Inflammatory macrophage treated with lipopolysaccharide for 1 hour (primary cell): Measurements from ENCODE around the gene SND1.

Source experiments
- DNase-seq, 2 donors: peaks; one replicate each; pipeline ENCODE4 v3.0.0-alpha.2; 2020 to 2022

The SND1 gene

DNA sequence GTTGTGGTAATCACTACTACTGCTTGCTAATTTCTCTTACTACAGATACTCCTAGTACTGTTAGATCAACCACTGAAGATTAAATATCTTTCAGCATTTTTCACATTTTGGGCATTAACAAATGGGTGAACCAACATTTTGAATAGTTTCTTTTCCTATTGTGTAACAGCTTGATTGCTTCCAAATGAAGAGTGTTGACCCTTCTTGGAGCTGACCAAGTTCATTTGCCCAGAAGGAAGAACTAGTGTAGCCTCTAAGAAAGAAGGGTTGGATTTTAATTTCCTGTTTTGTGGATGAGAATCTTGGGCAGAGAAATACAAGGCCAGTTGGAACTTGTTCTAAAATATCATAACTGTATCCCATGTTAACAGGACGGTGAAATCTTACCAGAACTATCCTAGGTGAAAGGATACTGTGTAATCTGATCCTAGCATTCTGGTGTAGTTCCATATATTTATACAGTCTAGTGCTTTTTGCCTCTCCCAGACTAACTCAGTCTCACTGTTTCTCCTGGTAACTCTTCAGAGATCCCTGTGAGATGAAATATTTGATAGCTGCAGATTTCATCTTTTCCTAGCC lies 37.3 kb downstream of the SND1 start:
- no peak for DNase-seq

DNA sequence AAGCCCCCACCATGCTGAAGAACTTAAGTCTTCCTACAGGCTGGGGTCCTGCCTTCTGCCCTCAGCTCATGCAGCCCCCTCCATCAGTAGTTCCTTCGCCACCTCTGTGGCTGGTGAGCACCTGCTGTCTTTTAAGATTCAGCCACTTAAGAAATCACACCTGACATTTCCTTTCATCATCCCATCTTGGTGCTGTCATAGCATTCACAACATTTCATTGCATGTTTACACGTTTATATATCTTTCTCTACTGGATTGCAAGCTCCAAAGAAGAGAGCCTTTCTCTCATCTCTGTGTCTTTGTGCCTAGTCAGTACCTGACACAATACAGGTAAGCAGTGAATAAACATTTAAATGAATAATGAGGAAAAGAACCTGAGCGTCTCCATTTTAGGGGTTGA lies 38.3 kb downstream of the SND1 start:
- DNase-seq, result no peak

DNA sequence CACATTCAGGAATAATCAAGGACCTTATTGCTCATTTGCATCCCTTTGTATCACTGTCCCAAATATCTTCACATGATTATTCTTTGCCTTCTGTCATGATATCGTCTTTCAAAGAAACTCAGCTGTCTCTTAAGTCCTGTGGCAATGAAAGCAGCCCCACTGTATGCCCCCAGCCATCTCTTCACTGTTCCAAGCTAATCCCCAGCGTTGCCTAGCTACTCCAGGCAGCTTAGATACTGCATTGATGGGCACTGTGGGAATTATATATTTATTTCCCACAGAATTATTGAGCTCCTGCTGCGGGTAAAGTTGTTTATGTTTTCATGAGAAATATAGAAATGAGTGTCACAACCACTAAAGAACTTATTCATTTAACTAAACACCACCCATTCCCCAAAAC lies 38.8 kb downstream of the SND1 start:
- no peak for DNase-seq

DNA sequence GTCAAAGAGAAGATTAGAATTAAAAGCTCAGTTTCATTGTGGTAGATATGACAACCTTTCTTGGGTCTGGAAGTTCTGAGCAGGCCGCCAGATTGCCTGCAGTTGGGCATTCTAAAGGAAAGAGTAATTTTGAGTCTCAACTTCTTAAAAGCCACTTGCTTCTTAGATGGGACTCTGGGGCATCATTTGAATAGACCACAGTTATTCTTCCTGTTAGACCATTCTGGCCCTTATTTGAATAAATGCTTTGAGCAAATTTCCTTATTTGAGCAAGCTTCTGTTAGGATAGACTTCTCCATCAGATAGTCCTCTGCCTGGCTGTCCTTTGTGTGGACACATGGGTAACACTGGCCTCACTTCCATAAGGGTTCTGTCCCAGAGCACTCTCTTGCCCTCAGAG lies 40.2 kb downstream of the SND1 start:
- peak; percentile 6 to 14 for DNase-seq

DNA sequence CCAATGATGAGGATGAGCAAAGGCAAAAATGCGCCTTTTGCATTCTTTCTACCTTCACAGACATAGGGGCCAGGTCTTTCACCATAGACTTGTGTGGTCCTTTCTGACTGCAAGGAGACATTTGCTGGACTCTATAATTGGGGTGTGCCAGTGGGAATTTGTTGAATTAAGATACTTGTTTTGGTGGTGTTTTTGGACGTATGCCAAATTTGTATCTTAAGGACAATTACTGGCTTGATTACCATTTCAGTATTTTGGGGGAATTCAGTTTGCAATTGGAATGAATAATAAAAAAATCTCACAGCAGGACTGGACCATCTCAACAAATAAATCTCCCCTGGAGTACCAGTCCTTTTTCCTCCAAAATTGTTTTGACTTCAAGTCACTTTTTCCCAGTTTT lies 47.9 kb downstream of the SND1 start:
- DNase-seq, result no peak

DNA sequence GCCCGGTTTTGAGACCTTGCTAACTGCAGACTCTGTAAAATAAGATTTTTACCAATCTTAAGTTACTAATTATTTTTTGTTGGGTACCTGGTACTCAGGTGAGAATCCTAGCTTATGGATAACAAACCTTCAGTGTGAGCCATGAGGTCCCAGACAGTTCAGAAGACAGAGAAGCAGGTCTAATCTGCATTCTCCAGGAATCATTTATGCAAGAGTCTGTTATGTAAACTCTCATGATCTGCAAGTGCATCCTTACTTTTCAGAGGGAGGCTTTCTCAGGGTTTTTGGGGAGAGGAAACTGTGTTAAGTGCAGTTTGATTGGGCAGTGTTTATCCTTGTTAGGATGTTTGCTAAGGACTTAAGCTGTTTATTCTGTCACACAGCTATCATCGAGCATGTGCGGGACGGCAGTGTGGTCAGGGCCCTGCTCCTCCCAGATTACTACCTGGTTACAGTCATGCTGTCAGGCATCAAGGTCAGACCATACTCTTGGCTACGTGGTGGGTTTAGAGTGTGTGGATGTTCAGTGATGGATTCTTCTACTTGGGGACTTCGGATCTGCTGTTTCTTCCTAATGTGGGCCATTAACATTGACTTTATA lies 50.2 kb downstream of the SND1 start:
- DNase-seq, result no peak

DNA sequence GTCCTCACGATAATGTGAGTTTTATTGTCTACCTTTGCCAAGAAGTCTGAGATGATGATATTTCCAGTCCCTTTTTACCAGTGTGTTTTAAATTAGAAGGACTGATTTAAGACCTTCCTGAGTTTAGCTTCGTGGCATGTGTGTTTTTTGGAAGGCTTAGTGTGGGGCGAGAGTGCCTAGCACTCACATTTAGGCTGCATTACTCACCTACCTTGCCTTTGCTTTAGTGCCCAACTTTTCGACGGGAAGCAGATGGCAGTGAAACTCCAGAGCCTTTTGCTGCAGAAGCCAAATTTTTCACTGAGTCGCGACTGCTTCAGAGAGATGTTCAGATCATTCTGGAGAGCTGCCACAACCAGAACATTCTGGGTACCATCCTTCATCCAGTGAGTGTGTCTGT lies 50.9 kb downstream of the SND1 start:
- no peak for DNase-seq

DNA sequence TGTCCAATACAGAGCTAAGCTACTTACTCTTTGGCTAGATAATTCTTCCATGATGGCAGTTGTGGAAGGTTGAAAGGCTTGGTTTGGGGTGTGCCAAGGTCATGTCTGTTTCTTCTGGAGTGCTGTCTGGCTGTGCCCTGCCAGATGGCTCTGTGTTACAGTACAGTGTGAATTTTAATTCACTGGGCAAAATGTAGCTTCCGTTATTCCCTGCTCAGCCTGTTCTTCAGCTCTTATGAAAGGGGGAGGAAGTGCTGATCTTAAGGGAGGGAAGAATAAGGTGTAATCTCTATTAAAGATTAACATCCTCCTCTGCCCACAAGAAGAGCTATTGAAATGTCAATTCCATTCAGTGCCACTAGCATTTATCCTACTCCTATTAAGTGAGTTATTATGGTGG lies 52.2 kb downstream of the SND1 start:
- no peak for DNase-seq

DNA sequence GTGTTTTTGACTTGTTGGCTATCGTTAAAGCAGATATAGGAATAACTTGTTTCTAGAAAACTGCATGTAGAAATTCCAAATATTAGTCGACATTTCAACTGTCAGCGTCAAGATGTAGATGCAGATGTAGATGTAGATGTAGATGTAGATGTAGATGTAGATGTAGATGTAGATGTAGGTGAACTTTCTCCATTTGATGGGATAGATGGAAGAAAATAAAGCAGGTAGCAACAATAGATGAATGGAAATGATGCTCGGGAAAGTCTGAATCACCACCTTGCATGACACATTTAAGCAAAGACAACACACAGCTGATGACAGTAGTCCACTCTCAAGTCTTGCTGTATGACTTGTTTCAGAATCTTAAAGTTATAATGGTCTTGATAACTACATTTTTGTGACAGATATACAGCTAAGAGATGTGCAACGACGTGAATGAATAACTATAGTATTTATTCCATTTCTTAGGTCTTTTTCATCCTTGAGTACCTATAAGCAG lies 53.5 kb downstream of the SND1 start:
- DNase-seq, result no peak

DNA sequence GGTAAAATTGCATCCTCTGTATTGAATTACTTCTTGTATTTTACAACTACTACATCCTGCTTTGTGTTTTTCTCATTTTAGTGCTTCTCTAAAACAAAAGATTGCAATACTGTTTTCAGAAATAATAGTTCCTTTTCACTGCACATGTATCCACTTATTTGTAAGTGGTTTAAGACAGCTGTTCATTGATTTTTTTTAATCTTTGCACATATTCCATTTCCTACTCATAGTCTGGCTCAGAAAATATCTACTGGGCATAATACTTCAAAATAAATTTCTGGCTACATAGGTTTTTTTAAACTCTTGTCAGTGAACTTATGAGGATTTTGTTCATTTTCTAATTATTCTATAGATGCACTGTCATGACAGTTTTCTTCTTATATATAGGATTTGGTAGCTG lies 54.8 kb downstream of the SND1 start:
- no peak for DNase-seq

DNA sequence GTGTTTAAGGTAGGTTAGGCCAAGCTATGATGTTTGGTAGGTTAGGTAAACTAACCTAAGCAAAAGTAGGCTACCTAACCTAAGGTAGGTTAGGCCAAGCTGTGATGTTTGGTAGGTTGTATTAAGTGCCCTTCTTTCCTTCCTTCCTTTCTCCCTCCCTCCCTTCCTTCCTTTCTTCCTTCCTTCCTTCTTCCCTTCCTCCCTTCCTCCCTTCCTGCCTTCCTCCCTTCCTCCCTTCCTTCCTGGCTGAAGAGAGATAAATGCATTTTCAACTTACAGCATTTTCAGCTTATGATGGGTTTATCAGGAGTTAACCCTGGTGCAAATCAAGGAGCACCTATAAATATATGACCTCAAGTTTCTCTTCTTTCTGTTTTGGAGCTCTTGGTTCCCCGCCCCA lies 56.2 kb downstream of the SND1 start:
- no peak for DNase-seq

DNA sequence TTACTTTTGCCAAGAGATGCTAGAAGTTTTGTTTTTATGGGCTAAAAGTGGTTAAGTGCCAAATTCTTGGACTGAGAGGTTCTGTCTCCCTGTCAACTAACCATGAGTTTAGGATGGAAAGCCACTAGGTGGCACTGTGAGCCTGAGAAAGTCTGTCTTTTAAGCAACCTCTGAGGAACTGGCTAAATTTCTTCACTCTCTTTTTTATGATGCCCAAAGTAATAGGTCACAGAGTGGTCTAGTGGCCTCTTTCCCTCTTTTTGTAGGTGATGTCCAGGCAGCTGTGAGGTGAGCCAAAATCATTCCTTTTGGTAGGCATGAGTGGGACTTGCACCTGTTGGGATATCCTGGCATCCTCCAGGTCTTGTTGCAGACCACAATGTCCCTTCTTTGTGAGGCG lies 56.8 kb downstream of the SND1 start:
- DNase-seq, result peak; percentile 68 to 93

DNA sequence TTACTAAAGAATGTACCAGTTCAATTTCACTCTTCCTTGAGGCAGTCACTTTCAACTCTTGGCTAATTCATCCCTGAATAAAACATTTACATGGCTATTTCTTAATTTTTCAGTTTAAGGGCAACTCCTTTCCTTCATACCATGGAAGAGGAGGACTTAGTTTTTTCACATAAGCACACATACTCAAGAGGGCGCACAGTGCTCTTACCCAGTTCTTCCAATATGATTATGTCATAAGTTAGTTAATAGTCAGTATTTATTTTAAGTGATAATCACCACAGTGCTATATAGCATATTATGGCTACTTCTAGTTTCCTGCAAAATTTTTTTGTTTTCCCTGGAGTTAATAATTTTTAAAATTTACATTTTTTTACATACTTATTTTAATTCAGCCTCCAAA lies 58.6 kb downstream of the SND1 start:
- no peak for DNase-seq

DNA sequence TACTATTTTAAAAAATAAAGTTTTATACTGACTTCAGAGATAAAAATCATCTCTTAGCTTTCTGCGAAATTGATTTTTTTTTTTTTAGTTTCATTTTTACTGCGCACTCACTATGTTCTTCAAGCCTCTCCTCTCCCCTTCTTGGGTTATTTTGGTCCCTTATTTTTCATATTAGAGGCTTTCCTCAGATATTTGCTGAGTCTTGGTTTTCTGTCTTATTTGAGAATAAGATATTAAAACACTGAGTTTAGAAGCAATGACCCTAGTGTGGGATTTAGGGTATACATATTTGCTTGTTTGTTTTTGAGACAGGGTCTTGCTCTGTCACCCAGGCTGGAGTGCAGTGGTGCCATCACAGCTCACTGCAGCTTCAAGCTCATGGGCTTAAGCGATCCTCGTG lies 59.9 kb downstream of the SND1 start:
- DNase-seq, result no peak

DNA sequence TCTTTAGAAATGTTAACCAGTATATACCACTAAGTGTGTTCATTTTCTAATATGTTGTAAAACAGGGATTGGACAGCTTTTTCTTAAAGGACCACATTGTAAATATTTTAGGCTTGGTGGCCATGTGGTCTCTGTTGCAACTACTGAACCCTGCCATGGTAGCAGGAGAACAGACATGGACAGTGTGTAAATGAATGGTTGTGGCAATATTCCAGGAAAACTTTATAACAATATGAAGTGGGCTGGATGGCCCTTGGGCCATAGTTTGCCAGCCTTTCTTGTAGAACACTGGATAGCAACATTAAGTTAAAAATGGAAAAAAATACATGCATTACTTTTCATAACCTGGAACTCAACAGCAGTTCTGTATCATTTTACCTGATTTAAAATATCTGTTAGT lies 61.0 kb downstream of the SND1 start:
- no peak for DNase-seq

DNA sequence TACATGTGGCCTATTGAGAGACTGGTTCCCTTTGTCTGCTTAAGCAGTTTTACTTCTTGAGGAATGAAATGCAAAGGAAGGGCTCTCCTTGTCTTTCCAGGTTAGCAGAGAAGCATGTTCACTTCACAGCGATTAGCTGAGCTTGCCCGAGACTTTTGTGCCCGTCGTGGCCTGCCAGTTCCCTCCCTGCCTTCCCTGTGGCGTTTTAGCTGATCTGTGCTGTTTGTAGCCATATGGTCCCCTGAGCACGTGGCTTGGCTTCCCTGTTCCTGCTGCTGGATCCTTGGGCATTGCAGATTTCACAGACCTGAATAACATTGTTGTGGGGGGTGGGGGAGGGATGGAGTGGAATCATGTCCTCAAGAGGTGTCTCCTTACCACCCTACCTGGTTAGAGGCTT lies 61.8 kb downstream of the SND1 start:
- DNase-seq, result no peak

DNA sequence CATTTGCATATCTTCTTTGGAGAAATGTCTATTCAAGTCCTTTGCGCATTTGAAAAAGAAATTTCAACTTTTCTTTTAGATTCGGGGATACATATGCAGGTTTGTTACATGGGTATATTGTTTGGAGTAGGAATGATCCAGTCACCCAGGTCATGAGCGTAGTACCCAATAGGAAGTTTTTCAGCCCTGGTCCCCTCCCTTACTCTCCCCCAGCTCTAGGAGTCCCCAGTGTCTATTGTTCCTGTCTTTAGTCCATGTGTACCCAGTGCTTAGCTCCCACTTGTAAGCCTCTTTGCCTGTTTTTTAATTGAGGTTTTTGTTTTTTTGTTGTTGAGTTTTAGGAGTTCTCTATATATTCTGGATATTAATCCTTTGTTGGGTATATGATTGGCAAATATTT lies 63.3 kb downstream of the SND1 start:
- no peak for DNase-seq

DNA sequence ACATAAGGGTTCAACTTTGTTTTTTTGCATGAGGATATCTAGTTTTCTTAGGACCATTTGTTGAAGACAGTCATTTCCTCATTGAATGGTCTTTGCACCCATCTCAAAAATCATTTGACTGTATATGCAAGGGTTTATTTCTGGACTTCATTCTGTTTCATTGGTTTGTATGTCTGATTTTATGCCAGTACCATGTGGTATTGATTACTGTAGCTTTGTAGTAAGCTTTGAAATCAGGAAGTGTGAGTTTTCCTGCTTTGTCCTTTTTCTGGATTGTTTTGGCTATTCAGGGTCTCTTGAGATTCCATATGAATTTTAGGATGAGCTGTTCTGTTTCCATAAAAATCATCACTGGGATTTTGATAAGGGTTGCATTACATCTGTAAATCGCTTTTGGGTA lies 63.9 kb downstream of the SND1 start:
- DNase-seq, result no peak

DNA sequence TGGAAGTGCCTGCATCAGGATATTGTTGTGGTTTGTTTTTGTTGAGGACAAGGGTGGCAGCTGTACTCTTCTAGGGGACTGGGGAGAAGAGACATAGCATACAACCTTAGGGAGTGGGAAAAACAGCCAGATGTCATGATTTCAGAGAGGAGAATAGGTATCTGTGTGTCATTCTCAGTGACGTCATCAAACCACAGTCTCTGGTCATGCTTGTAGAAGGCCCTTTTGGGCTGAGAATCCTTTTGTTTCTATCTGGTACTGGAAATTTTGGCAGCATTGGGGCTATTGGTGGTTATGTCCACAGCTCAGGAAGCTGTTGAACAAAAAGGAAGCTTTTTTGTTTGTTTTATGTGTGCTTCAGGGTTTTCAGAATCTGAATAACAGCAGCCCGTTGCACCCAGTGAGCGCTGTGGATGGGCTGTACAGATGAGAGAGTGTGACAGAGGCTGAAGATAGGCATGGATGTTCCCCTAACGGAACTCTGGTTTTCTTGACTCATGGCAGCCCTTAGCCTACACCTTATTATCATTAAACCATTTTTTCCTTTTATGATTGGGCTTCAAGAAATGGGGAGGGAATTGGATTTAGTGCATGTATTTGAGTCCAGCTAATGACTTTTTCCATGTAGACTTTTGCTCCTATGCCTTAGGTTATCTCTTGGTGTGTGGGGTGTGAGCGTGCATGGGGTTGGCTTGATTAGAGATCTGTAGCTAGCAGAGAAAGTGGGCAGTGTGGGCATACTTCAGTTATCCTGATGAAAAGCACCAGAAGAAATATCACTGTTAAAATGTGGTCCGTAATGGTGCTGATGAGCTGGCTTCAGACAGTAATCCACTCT lies 65.7 kb downstream of the SND1 start:
- DNase-seq, result no peak

DNA sequence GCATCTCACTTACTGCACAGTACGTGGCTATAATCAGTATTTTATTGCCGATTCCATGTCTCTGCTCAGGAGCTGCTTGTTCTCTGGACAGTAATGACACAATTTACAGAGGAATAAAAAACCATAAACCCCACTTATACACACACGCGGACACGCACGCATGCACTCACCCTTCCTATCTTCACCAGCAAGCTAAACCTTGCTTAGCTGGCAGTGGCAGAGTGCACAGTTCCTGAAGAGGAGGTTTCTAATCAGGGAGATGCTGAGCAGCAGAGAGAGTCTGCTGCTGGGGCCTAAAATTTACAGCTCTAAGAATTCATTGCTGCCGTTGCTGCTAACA lies 66.3 kb downstream of the SND1 start:
- DNase-seq, result no peak

DNA sequence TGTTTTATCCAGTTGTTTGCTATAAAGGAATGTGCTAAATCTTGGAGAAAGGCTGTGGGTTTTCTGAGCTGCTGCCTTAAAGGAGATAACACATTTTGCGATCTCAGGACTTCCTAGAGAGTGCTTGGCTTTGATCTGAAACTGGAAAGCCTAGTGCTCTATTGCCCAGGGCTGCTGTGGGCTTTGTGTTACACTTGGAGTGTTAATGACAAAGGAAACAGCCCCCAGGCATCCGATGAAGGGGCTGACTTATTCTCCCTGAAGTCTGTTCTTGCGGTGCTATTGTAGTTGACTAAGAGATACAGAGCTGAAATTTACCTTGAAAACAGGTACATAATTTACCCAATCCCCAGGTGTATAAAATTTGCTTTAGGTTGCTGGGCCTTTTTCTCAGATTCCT lies 74.5 kb downstream of the SND1 start:
- no peak for DNase-seq

DNA sequence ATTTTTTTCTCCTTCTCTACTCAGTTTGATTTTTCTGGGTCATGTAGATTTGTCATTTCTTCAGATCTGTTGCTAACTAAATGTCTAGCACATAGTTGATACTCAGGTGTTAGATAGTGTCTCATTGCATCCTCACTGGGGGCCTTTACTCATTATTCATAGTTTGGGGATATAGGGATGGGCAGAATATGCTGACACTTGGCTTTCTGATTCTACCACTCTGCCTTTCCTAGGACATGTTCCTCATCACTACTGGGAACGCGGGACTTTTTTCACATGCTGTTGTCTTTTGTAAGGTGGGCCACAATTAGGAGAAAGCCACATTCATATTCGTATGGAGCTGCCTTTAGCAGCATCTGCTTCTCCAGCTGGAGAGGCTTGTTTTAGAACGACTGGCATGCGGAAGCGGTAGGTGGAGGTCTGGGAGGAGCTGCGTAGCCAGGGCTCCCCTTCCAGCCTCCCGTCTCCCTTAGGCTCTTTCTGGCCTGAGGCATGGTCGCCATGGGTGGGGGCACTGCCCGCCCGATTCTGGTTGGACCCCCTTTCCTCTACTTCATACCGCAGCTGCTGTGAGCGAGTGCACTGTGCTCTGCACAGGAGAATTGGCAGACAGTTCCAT lies 78.8 kb downstream of the SND1 start:
- DNase-seq, result no peak

DNA sequence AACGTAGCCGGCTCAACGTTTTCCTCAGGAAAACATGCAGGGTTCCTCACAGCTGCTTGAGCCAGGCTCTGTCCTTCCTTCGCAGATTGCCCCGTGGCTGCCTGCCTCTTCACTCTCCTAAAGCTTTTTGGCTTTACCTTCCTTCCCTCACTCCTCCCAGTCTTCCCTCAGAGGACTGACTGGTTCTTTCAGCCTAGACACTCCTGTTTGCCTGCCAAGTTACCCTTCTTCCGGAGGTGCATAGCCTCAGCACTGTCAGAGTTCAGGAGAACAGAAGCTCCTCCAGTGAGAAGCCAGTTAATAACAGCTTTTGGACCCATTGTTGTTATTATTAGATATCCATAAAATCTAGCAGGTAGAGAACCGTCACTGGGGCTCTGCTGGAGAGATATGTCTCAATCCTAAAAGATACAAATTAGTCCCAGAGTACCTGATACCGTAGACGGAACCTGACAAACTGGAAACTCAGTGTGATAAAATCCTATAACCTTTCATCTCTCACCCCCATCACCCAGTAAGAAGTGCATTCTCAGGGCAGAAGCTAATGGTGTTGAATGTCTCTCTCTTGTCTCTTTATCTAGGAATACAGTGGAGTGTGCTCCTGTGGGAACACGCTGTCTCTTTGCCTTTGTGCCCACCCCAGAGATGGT lies 79.6 kb downstream of the SND1 start:
- DNase-seq, result no peak

DNA sequence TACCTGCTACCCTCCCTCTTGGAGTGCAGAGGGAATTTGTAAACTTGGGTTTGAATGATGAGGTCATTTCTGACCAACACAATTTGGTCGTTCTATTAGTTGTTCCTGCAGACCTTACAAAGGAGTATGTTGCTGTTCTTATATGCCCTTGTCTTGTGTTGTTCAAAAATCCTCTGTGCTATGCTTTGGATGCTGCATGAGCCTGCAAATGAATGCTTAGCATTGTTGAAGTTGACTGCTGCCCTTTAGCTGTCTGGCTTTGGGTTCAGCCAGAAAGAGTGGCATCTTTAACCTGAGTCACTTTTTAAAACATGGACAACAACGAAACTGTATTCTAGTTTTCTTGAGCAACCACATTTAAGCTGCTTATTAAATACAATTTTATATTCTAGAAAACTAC lies 80.3 kb downstream of the SND1 start:
- DNase-seq, result no peak
